HG03135 (cell line): ENCODE data around the gene PIGH.
"Not testable (repeated sequence)": the region's sequence is repeated elsewhere in the genome, so short reads cannot be mapped to it uniquely, and the experiment has no call there.

Experiments used
- ATAC-seq: cut with Tn5 transposase; IDR thresholded peaks from one replicate; pipeline ENCODE4 v1.9.1; 2021; ENCODE audit warnings: mild to moderate bottlenecking, moderate library complexity; ENCODE audit not compliant: unreplicated experiment

Gene PIGH

DNA sequence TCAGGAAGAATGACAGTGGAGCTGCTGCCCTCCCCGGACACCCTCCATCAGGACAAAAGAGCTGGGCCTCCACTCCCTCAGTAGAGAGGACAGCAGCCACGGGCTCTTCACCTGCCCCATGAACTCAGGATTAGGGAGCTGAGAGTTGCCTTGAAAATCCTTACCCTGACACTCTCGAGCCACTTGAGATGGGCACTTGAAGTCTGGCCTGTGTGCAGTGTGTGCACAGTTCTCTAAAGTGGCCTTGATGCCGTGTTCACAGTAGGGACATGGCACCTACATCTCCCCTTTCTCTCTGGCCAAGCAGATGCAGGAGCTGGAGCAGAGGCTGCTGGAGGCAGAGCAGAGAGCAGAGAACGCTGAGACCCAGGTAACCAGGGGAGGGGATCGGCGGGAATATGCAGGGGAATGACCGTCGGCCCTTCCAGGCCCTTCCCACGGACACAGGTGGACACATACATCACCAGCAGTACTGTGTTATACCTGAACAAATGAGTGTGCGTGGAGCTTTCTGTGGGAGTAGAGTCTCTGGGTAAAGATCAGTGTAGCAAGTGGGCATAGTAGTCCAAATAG is 44.5 kb downstream of the PIGH start:
- ATAC-seq, result no peak

GRCh38 chr14:67554341-67554740 is 45.7 kb downstream of the PIGH start:
- ATAC-seq, result no peak

DNA sequence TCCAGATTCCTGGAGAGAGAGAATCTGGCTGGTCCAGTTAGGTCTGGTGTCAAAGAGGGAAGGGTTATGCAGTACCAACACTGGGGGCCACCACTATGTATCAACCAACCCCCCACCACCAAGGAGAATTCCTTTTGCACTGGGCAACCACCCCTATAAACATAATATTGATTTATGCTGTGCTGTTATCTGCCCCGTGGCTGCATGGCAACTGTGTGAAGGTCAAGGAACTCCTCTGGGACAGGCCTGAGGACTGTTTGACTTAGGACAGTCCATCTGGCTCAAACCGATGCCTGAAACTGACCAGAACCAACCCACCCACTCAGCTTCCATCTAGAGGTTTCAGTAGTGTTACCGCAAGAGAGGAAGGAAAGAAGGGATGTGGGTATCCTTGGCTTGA is 46.5 kb downstream of the PIGH start:
- no peak for ATAC-seq

DNA sequence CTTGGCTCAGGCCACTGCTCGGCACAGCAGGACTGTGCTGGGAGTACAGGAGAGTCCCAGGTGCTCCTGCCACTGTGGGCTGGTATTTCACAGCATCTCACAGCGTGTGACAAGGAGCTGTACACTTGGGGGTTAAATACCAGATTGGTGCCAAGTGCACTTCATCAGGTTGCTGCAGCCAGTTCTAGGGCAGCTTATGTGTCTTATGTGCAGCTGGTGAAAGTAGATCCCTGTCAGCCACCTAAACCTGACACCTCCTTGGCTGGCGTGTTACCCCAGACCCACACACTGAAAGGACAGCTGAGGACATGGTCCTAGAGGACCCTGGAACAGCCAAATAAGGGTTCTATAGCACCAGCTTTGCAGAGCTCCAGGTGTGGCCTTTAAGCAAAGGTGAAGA is 48.1 kb downstream of the PIGH start:
- no peak for ATAC-seq

DNA sequence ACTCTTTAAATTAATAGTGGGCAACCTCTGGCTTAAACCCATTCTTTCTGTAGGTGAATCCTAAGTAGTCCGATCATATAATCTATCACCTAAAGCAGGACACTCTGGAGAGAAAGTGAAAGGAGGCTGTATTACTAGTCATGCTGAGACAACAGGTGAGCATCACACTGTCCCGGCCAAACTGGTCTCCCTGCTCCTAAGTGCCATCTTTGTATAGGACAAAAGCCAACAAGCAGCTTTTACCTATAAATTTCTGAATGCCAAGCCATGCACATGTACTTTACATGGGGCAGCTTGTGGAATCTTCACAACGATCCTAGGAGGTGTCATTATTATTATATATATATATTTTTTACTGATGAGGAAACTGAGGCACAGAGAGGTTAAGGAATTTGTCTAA is 48.9 kb downstream of the PIGH start:
- ATAC-seq, result no peak

- no peak for ATAC-seq
These were observed 50.3 kb downstream of the PIGH start for GRCh38 chr14:67549734-67550133.

- ATAC-seq, result no peak
These were observed 52.8 kb downstream of the PIGH start for GRCh38 chr14:67547224-67547780.

DNA sequence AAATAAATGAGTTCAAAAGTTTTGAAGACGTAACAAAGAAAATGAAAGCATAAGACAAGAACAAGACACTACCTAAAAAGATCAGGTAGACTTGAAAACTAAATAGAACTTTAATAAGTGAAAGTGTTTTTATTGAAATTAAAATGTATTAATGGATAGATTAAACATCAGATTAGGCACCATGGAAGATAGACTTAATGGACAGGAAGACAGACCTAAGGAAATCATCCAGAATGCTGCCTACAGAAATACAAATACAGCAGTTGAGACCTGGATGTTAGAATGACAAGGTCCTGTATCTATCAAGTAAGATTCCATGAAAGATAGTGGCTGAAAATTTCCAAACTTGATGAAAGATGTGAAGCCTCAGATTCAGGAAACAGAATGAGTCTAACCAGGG is 55.5 kb downstream of the PIGH start:
- no peak for ATAC-seq

GRCh38 chr14:67542620-67543019 is 57.4 kb downstream of the PIGH start:
- not testable (repeated sequence) for ATAC-seq

DNA sequence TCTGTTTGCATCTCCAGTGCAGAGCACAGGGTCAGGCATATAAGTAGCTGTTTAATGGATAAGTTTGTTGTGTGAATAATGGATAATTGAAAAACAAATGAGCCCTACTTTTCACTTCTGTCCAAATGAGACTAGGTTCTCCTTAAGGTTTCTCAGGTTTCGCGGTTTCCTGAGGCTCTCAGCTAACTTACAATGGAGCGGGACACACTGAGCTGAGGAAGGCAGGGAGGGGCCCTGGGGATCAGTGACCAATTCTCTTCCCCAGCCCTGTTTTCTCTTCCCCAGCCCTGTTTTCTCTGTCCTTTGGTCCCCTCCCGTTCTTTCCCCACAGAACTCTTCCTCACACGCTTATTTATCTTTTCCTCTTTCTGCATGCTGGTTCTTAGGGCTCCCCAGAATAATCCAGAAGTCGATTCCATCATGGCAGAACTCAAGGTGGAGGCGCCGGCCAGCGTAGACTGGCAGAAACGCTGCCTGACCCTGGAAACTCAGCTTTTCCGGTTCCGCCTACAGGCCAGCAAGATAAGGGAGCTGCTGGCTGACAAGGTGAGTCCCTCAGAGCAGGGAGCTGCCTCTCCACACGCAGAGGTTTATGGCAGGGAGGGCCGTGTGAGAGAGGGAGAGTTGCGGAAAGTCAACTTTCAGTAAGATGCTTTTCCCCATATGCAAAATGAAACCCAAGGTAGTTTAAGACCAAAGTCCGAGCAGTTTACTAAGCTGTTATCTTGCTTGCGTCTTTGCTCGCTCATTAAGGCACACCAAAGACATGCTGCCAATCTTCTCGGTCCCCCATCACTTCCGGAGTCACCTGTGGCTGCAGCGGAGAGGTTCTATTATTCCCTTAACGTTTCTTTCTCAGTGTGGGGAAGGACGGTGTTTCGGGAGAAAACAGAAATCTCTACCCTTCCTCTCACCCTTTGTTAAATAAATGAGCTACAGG is 58.4 kb downstream of the PIGH start:
- ATAC-seq, result no peak
